Thyroid gland (tissue), 4 donors: ENCODE data around the gene NUDT4.

Source experiments
- POLR2A ChIP-seq, 2 donors: fragments of 450-650 bp; IDR thresholded peaks; one replicate each; pipeline ENCODE4 v1.6.1; 2017; ENCODE audit warnings: antibody characterized with exemption in 2 of 2, mild to moderate bottlenecking in 2 of 2, moderate library complexity in 1 of 2
- TF ChIP-seq, protein P1 (sequence below), 6 experiments: fragments of 200-600 bp in 3 of 6; fragments of 450-650 bp in 3 of 6; sonication (generic) in 3 of 6; IDR thresholded peaks; one replicate each; pipeline ENCODE4 v1.5.1; 2016 to 2019; ENCODE audit warnings: antibody characterized with exemption in 6 of 6, mild to moderate bottlenecking in 2 of 6, inconsistent platforms in 1 of 6, moderate library complexity in 1 of 6

- TF ChIP-seq, protein P1, sequence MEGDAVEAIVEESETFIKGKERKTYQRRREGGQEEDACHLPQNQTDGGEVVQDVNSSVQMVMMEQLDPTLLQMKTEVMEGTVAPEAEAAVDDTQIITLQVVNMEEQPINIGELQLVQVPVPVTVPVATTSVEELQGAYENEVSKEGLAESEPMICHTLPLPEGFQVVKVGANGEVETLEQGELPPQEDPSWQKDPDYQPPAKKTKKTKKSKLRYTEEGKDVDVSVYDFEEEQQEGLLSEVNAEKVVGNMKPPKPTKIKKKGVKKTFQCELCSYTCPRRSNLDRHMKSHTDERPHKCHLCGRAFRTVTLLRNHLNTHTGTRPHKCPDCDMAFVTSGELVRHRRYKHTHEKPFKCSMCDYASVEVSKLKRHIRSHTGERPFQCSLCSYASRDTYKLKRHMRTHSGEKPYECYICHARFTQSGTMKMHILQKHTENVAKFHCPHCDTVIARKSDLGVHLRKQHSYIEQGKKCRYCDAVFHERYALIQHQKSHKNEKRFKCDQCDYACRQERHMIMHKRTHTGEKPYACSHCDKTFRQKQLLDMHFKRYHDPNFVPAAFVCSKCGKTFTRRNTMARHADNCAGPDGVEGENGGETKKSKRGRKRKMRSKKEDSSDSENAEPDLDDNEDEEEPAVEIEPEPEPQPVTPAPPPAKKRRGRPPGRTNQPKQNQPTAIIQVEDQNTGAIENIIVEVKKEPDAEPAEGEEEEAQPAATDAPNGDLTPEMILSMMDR (IDR thresholded peaks at IDR 0.05), result no peak
- no peak for TF ChIP-seq POLR2A (IDR thresholded peaks at IDR 0.05)
These were observed 62.5 kb downstream of the NUDT4 start for GRCh38 chr12:93440043-93440835.
